HG03520 (cell line): ENCODE results near the gene ADAMTS7.
"Not testable (repeated sequence)": the region's sequence is repeated elsewhere in the genome, so short reads cannot be mapped to it uniquely, and the experiment has no call there.

ENCODE experiments used
- ATAC-seq: cut with Tn5 transposase; IDR thresholded peaks from one replicate; pipeline ENCODE4 v1.9.1; 2021; ENCODE audit warnings: mild to moderate bottlenecking, moderate library complexity; ENCODE audit not compliant: unreplicated experiment

ADAMTS7 gene

DNA sequence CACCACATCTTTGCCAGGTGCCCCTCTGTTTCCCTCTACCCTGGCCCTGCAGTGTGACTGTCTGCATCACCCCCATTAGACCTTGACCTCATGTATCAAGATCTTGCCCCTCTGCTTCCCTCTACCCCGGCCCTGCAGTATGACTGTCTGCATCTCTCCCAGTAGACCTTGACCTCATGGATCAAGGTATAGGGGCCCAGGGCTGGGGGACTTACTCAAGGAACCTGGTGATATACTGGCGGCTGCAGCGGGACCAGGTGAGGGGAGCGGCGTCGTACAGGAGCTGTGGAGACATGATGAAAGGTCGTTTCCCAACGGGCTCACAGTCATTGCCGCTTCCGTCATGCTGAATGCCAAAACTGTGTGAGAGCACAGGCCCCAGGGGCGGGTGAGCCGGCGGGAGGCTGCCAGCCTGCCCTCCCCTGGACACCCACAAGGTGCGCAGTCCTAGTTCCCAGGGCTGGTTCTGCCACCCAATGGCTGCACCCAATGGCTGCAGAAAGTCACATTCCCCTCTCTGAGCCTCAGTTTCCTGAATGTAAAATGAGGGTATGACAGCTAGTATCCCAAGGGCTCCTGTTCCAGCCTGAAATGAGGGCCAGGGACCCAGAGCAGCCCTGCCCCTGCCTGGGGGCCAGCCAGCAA is 23.1 kb downstream of the ADAMTS7 start:
- no peak for ATAC-seq

DNA sequence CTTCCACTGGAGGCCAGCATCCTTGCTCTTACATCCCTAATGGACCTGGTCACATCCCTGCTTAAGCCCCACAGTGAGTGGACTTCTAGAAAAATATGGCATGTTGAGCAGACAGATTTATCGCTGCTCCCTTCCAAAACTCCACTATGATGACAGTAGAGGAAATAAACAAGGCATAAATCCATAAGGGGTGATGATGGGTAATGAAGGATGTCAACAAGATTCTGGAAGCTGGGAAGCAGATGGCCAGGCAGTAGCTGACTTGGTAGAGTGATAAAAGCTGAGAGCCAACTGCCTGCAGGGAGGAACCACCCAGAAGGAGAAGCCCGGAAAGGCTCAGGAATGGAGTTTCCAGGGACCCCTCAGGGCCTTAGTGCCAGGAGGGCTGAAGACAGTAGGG is 28.9 kb downstream of the ADAMTS7 start:
- ATAC-seq = not testable (repeated sequence)

DNA sequence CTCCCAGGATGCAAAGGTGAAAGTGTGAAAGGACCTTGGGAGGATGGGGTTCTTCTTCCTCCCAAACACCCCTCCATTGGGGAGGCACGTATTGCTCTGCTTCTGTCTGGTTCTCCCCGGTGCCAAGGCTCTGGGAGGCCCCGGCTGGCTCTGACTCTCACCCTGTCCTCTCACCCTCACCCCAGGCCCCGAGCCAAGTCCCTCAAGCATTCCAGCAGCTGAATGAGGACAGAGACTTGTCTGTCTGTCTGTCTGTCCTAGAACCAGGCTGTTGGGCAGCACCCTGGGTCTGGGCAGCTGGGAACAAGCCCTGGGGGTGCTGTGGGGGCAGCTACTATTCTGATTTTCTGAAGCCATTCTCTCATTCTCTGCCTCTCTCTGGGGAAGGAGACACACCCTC is 29.9 kb downstream of the ADAMTS7 start:
- ATAC-seq = not testable (repeated sequence)

DNA sequence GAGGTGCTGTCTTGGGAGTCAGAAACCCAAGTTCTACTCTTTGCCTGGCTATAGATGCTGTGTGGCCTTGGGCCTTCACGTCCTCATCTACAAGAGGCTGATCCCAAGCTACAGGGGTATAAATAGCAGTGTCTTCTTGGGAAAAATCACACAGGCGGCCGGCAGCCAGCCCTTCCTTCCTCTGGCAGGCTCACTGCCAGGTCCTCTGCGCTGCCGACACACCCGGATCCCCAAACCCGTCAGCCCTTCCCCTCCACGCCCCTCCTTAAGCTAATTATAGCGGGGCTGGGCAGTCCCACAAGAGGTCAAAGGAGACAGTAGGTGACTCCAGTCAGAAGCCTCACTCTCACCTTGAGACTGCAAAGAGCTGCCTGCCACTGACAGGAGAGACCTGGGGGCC is 31.3 kb downstream of the ADAMTS7 start:
- ATAC-seq = not testable (repeated sequence)

DNA sequence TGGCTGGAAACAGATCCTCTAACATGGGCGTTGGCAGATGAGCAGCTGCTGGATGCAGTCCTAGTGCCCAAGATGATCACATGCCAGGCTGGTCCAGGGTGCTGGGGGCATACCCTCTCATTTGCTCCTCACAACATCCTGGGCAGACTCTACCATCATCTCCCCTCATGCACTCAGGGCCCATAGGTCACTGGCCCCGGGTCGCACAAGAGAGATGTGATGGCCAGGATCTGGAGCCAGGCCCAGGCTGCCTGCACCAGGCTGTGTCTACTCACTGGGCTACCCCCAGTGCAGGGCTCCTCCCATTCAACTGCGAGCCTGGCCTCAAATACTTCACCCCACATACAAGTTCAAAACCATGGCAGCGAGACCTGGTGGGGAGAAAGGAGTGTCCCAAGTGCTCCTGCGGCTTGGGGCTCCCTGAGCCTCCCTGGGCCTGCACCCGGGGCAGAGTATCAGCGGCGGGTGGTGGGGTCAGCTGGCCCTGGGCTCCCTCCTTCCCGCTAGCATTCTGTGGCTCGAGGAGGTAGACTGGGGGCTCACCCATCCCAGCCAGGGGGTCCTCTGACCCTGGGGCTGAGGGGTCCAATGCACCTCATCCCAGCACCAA is 32.0 kb downstream of the ADAMTS7 start:
- not testable (repeated sequence) for ATAC-seq

DNA sequence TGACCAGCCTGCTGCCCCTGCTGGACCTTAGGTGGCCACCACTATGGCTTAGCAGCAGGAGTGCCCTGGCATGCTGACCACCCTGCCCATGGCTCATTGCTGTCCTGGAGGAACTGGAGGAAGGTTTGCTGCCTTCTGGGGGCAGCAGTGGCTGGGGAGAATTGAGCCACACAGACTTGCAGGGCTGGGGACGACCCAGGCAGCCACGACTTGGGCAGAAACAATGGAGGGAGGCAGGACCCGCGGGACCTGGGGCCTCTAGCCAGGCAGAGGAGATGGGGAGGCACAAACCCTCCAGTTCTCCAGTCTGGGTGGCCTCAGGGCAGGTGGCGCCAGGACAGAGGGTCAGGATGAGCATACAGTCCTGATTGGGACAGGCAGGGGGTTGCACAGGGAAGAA is 32.8 kb downstream of the ADAMTS7 start:
- no peak for ATAC-seq

DNA sequence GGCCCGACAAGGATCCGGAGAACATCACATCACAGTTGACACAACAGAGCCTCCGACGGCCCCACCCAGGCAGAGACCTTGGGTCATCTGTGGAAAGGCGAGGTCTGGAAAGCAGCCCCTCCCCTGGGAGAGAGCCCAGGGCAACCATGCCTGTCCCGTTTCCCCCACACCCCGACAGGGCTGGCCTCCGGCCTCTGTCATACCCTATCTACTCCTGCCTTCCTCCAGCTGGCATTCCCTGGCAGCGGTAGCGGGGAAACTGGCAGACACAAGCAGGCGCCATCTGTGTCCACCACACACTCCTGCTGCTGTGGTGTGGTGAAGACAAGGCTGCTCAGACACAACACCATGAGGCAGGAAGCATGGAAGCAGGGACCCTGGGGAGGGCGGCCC is 33.3 kb downstream of the ADAMTS7 start:
- not testable (repeated sequence) for ATAC-seq

DNA sequence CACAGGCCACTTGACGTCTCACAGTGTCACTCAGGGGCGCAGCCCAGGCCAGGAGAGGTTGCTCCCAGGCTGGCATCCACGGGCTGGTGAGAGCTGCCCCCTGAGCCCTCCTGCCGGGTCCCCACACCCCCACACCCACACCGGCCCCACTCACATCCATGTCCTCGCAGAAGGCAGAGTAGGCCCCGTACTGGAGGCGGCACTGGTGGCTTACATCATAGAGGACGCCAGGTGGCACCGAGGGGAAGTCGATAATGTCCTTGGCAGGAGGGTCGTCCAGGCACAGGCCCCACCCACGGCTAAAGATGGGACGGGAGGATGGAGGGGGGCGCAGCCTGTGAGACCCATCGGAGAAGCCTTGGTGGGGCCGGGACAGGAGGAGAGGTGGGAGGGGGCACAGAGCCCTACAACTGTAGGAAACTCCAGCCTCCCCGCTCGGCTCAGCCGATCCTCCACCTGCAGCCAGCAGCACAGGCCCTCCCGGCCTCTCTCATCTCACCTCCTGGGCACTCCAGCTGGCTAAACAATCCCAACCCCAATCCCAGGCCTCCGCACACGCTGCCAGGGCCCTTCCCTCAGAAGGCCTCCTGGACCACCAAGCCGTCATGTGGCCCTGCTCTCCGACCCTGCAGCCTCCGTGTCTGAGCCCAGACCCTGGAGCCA is 33.8 kb downstream of the ADAMTS7 start:
- ATAC-seq = not testable (repeated sequence)

DNA sequence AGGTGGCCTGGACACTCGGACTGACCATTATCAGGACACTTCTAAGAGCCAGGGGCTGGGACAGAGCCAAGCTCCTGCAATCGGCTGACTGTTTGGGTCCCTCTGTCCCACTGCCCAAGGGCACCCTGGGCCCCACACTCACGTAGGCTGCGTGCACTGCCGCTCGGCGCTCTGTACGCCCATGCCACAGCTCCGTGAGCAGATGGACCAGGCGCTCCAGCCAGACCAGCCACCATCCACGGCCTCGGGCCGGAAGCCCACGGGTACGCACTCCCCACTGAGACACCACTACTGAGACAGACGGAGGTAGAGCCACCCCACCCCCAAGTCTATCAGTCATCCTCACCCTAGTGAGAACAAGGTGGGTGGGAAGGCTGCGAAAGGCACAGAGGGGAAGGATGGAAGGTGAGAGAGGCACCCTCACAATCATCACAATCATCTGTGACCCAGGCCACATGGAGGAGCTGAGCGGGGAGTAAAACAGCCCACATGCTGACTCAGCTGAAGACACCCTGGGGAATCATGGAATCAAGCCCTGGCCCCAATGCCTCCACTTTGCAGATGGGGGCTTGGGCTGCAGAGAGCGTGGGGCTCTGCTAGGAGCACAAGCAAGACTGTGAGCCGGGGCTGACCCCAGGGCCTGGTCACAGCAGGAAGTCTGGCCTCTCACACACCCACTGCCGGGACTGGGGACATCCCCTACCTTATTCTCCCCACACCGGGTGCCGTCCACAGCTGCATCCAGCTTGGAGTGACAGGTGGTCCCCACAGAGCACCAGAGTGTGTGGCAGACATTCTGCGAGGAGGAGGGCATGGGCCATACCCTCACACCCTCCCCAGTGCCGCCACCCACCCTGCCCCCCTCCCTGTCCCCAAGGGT is 35.0 kb downstream of the ADAMTS7 start:
- not testable (repeated sequence) for ATAC-seq

DNA sequence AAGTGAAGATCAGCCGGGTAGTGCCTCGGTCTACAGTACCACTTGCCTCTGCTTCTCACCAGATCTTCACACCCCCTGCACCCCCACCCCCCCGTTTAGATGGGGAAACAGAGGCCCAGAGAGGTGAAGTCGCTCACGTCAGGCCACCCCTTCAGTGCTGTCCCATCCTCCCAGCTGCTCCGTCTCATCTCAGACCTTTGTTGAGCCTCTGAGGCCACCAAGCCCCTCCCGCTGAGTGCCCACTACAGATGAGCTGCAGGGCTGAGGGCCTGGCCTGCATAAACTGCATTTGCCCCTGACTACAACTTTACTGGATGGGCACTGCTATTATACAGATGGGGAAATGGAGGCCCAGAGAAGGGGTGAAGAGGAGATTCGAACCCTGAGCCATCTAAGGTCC is 35.8 kb downstream of the ADAMTS7 start:
- ATAC-seq = no peak

DNA sequence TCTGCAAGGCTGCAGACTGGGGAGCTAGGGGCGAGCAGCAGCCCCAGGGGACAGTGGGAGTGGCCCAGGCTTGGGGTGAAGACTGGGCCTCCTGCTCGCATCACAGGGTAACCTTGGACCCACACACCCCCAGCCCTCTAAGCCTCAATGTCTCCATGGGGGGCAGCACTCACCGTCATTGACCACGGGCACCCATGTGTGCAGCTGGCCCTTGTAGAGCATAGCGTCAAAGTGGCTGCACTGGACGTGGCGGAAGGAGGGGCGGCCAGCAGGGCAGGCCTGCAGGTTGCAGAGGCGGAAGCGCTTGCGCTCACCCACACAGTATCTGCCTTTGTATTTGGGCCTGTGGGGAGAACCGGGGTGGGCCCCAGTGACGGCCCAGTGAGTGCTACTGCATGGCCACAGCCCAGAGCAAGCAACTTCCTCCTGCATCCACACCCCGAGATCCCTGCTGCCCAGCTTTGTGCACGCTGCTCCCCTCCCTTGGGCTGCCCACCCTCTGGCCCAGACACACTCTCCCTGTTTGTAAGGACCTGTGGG is 36.7 kb downstream of the ADAMTS7 start:
- ATAC-seq = not testable (repeated sequence)

DNA sequence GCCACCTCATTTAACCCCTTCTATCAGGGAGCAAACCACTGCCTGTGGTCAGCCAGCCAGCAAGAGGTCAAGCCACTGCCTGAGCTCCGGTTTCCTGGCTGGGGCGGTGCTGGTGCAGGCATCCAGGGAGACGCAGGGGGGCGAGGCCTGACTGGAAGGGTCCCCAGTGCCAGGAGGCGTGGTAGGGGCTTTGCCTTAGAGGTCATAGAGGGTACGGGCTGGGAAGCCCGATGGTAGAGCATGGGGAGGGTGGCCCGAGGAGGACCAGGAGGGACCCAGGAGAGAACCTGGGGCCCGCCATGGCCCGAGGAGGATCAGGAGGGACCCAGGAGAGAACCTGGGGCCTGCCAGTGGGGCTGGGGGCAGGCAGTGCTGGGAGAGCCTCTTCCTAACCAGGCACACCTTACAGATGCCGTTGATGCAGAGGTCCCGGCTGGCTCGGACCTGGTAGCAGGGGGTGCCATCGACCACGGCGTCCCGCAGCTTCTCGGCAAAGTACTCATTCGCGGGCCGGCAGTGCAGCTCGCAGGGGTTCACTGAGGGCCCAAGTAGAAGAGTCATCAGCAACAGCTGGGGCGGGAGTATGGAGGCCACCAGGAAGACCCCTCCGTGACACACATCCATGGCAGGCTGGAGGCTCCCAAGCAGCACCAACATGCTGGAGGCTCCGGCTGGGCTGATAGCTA is 37.4 kb downstream of the ADAMTS7 start:
- not testable (repeated sequence) for ATAC-seq

DNA sequence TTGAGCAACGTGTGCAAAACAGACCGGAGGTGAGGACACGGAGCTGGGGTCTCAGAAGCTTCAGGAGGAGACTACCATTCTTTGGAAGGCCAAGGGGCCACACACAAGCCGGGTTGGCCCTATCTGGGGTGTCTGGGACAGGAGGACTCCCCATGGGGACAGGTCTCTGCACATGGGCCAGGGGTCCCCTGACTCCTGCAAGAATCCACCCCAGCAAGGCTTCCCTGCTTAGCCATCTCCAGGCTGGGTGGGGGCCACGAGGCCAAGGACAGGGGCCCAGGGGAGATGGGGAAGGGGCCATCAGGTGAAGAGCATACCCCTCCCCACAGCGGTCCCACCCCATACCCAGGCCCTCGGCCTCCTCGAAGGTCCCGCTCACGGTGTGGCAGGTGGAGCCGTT is 38.5 kb downstream of the ADAMTS7 start:
- ATAC-seq = no peak

DNA sequence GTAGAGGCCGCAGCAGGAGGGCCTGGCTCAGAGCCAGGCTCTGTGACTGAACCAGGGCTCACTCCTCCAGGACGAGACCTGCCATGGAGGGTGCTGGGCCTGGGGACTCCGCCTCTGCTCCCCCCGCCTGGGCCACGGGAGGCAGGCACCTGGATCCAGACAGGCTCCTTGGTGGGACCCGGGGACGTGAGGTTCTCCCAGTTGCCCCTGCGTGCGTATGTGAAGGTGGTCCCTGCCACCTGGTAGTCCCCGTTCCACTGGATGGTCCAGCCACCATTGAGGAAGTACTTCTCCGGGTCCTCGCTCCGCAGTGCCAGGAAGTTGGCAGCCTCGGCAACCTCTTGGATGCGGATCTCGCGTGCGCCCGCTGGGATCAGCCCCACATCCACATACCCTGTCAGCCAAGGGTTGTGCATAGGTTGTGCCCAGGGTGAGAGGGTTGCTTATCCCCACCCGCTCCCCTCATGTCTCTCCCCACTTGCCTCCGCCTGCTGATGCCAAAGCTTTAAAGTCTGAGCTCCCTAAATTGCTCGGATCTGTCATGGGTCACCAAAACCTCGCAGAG is 39.7 kb downstream of the ADAMTS7 start:
- not testable (repeated sequence) for ATAC-seq

DNA sequence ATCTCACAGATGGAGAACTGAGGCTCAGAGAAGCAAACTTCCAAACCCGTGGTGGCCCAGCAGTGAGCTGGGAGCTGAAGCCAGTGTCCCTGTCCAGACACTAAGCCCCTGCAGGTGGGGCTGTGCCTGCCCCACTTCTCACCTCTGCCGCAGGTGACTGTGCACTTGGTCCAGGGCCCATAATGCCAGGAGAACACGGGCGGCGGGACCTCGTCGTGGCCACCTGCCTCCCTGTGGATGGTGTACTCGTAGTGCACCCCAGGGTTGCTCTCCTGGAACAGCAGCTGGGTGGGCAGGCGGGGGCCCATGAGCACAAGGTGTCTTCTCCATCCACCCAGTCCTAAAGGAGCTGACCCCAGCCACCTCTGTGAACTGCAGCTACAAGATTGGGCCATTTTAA is 40.2 kb downstream of the ADAMTS7 start:
- ATAC-seq = not testable (repeated sequence)

DNA sequence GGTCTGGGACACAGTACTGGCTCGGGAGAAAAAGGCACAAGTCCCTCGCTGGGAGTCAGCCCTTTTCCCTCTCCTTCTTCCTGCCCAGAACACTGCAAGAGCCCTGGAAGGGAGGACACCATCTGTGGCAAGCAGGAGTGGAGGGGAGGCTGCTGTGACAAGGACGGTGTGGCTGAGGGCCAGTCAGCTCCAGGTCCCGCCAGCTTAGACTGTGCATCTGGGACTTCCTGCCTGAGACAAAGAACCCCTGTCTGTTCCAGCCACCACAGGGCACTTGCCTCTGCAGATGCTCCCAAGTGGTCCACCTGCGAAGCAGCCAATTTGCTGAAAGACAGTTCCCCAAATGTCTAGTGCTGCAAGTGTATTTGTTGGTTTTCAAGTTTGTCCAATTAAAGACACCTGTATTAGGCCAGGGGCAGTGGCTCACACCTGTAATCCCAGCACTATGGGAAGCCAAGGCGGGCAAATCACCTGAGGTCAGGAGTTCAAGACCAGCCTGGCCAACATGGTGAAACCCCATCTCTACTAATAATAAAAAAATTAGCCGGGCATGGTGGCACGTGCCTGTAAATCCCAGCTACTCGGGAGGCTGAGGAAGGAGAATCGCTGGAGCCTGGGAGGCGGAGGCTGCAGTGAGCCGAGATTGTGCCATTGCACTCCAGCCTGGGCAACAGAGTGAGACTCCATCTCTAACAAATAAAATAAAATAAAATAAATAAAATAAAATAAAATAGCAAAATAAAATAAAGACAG is 41.6 kb downstream of the ADAMTS7 start:
- not testable (repeated sequence) for ATAC-seq

DNA sequence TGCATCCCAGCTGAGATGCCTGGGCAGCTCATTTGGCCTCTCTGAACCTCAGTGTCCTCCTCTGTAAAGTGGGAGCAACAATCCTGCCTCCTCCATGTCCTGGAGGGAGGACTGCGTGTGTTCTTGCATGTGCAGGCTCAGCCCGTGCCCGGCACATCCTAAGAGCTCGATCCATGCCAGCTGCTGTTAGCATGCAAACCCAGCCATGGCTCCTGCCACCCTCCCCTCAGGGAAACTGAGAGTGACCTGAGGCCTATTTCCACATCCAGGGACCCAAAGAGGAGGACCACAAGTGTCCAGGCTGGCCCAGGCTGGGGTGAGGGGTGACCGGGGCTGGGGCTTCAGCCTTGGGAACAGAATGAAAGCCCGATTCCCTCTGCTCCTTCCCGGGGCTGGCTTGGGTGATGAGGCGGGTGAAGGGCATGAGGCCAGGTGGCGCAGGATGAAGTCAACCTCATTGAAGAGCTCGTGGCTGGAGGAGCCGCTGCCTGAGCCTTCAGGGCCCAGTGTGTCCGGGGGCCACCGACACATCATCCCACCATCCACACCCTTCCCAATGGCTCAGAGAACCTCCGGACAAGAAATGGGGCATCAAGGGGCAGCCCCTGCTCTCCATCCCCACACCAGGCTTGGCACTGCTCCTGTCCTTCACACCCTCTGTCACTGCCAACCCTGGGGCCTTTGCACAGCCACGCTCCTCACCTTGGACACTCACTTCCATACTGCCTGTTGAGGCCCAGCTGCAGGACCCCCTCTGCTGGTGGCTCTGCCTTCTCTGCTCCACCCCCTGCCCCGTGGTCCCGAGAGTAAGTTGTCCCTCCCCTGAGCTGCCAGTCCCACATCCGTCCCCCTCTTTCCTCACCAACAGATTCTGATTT is 42.5 kb downstream of the ADAMTS7 start:
- no peak for ATAC-seq

DNA sequence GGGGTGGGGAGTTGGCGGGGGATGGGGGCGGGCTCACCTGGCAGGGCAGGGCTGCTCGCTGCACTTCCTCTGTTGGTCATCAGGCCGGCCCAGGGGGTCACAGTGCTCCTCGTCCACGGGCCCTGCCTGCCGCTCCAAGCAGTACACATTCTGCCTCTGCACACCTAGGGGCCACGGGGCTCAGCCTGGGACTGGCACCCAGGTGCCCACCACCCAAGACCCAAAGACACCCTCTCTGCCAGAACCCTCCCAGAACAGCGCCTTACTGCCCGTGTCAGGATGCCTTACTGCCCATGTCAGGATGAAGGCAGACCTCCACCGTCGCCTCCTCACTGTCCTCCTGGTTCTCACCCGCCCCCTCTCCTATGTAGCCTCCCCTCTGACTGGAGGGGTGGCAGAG is 43.2 kb downstream of the ADAMTS7 start:
- no peak for ATAC-seq
